ENCODE results near the gene THOP1.

GRCh38 chr19:2788237-2788636, 2.9 kb downstream of the THOP1 start:
- TF ChIP-seq, protein P1, sequence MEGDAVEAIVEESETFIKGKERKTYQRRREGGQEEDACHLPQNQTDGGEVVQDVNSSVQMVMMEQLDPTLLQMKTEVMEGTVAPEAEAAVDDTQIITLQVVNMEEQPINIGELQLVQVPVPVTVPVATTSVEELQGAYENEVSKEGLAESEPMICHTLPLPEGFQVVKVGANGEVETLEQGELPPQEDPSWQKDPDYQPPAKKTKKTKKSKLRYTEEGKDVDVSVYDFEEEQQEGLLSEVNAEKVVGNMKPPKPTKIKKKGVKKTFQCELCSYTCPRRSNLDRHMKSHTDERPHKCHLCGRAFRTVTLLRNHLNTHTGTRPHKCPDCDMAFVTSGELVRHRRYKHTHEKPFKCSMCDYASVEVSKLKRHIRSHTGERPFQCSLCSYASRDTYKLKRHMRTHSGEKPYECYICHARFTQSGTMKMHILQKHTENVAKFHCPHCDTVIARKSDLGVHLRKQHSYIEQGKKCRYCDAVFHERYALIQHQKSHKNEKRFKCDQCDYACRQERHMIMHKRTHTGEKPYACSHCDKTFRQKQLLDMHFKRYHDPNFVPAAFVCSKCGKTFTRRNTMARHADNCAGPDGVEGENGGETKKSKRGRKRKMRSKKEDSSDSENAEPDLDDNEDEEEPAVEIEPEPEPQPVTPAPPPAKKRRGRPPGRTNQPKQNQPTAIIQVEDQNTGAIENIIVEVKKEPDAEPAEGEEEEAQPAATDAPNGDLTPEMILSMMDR (IDR thresholded peaks at IDR 0.05): no peak
- no peak for TF ChIP-seq POLR2AphosphoS5 (IDR thresholded peaks at IDR 0.05)
